PFSK-1 (cell line): ENCODE results near the gene U2AF1L4.

Experiments
- POLR2AphosphoS5 ChIP-seq: IDR thresholded peaks from 2 replicates; pipeline ENCODE4 v1.6.1; 2012; ENCODE audit warnings: low read depth, mild to moderate bottlenecking, control low read depth, low read length, moderate library complexity
- REST ChIP-seq, 2 experiments: IDR thresholded peaks; 2 replicates each; pipeline versions ENCODE4 v1.6.1 to v1.8.0; 2011 to 2012; ENCODE audit warnings: low read depth in 2 of 2, low read length in 2 of 2, control low read depth in 1 of 2, inconsistent platforms in 1 of 2, mild to moderate bottlenecking in 1 of 2, moderate library complexity in 1 of 2; ENCODE audit not compliant: insufficient read depth in 1 of 2
- SIN3A ChIP-seq: IDR thresholded peaks from 2 replicates; pipeline ENCODE4 v1.6.1; 2012; ENCODE audit warnings: mild to moderate bottlenecking, low read length, moderate library complexity, borderline replicate concordance; ENCODE audit not compliant: insufficient read depth
- TAF1 ChIP-seq: IDR thresholded peaks from 2 replicates; pipeline ENCODE4 v1.6.1; 2012; ENCODE audit warnings: low read length, control low read depth, borderline replicate concordance; ENCODE audit not compliant: insufficient read depth

- TF ChIP-seq POLR2AphosphoS5 (no peak), TAF1 (no peak), REST (IDR thresholded peaks at IDR 0.05; ENCODE audit: insufficient read depth in 1 of 2, low read depth in 2 of 2, low read length in 2 of 2) (no peak), SIN3A (no peak)
Observed at GRCh38 chr19:35741203-35741515, 4.1 kb downstream of the U2AF1L4 start.
